Fibroblast of lung (primary cell): ENCODE data around the gene NT5DC3. TPM values are rescaled to one million over a fixed set of nuclear protein-coding genes. Genes with fewer than 3 reads are reported as not detected.

Experiments
- DNase-seq, 2 donors: peaks; one replicate each; pipeline versions ENCODE4 v3.0.0 to v3.0.0-alpha.2; 2010; ENCODE audit warnings: low read depth in 2 of 2
- H2AFZ ChIP-seq: 2 replicates; pipeline ENCODE4 v1.5.1; 2012; ENCODE audit warnings: low read length, control low read depth, inconsistent platforms
- H3K27ac ChIP-seq: 2 replicates; pipeline ENCODE4 v1.5.1; 2011; ENCODE audit warnings: low read length, control low read depth; ENCODE audit not compliant: insufficient read depth
- H3K27me3 ChIP-seq: 2 replicates; pipeline ENCODE4 v1.5.1; 2011; ENCODE audit warnings: mild to moderate bottlenecking, low read length; ENCODE audit not compliant: control insufficient read depth, insufficient read depth
- H3K36me3 ChIP-seq: 2 replicates; pipeline ENCODE4 v1.5.1; 2011; ENCODE audit warnings: low read length; ENCODE audit not compliant: control insufficient read depth, insufficient read depth
- H3K4me1 ChIP-seq: 2 replicates; pipeline ENCODE4 v1.5.1; 2011; ENCODE audit warnings: low read length; ENCODE audit not compliant: control insufficient read depth, insufficient read depth; ENCODE audit errors: extremely low read depth
- H3K4me2 ChIP-seq: 2 replicates; pipeline ENCODE4 v1.5.1; 2011; ENCODE audit warnings: low read length, control low read depth; ENCODE audit not compliant: insufficient read depth; ENCODE audit errors: extremely low read depth
- H3K4me3 ChIP-seq, 4 experiments: fragments of 200-600 bp in 1 of 4; sonication (generic) in 1 of 4; replicated peaks in 1 of 4; 2 replicates each; pipeline ENCODE4 v1.5.1; 2011 to 2016; ENCODE audit warnings: low read length in 4 of 4, low read depth in 3 of 4, mild to moderate bottlenecking in 3 of 4, control low read depth in 2 of 4, inconsistent platforms in 1 of 4, mixed read lengths in 1 of 4; ENCODE audit not compliant: insufficient read depth in 1 of 4; ENCODE audit errors: control extremely low read depth in 1 of 4
- H3K79me2 ChIP-seq: 2 replicates; pipeline ENCODE4 v1.5.1; 2012; ENCODE audit warnings: mild to moderate bottlenecking, low read length, inconsistent platforms; ENCODE audit not compliant: control insufficient read depth, insufficient read depth
- H3K9ac ChIP-seq: 2 replicates; pipeline ENCODE4 v1.5.1; 2011; ENCODE audit warnings: mild to moderate bottlenecking, low read length, control low read depth; ENCODE audit not compliant: insufficient read depth
- H3K9me3 ChIP-seq: 2 replicates; pipeline ENCODE4 v1.5.1; 2012; ENCODE audit warnings: low read depth, low read length; ENCODE audit not compliant: control insufficient read depth, insufficient read depth
- H4K20me1 ChIP-seq: 2 replicates; pipeline ENCODE4 v1.5.1; 2011; ENCODE audit warnings: low read length; ENCODE audit not compliant: control insufficient read depth, insufficient read depth; ENCODE audit errors: extremely low read depth
- EZH2 ChIP-seq: IDR thresholded peaks from 2 replicates; pipeline ENCODE4 v1.5.1; 2012; ENCODE audit warnings: low read length, control low read depth, mild to moderate bottlenecking; ENCODE audit errors: missing control alignments
- polyA plus RNA-seq, 2 donors: library from polyadenylated mRNA; depleted of rRNA in 1 of 2; stranded (reverse) in 1 of 2; unstranded in 1 of 2; fragments of >200 nt; gene quantifications; 2 replicates each; pipeline ENCODE4 v1.2.1, GENCODE V29; 2011 to 2012; ENCODE audit warnings: missing spikeins in 1 of 2
- total RNA-seq: library from RNA; depleted of rRNA; stranded (reverse); fragments of >200 nt; gene quantifications from 2 replicates; pipeline ENCODE4 v1.2.1, GENCODE V29; 2014
- TF ChIP-seq, protein P1 (sequence below), 2 donors: IDR thresholded peaks in 1 of 2; conservative IDR thresholded peaks in 1 of 2; 1 replicate in 1 of 2; 2 replicates in 1 of 2; pipeline ENCODE4 v1.5.1; 2011 to 2012; ENCODE audit warnings: low read length in 2 of 2, control low read depth in 1 of 2, inconsistent platforms in 1 of 2, low read depth in 1 of 2, mild to moderate bottlenecking in 1 of 2

NT5DC3 gene
- total and polyA plus RNA-seq, 2 donors (not counting 1 experiment from before 2014, with no cell fraction given), result 4.1 to 10.4 TPM

DNA sequence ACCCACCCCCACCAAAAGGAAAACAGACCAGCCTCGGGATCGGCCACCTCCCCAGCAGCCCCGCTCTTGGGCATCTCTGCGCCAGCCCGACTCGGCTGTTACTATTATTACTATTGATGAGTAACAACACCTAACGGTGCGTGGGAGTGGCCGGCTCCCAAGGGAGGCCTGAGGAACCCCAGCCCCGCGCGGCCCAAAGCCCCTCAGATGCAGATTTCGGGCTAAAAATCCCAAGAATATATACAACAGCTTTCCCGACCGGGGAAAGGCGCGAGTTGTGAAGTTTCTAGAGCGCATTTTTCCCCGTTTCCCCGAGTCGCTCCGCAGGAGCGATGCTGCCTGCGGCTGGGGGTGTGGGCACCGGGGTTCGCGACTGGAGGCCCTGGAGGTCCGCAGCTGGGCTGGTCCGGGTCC, 565 bp downstream of the NT5DC3 start:
- peak overlapping the region; percentile 70 to 87 (median 74) for H3K4me3 ChIP-seq
- H3K27ac ChIP-seq, result peak overlapping the region; percentile 44
- peaks cover 31% of the 10 kb centered on the region for H3K79me2 ChIP-seq

DNA sequence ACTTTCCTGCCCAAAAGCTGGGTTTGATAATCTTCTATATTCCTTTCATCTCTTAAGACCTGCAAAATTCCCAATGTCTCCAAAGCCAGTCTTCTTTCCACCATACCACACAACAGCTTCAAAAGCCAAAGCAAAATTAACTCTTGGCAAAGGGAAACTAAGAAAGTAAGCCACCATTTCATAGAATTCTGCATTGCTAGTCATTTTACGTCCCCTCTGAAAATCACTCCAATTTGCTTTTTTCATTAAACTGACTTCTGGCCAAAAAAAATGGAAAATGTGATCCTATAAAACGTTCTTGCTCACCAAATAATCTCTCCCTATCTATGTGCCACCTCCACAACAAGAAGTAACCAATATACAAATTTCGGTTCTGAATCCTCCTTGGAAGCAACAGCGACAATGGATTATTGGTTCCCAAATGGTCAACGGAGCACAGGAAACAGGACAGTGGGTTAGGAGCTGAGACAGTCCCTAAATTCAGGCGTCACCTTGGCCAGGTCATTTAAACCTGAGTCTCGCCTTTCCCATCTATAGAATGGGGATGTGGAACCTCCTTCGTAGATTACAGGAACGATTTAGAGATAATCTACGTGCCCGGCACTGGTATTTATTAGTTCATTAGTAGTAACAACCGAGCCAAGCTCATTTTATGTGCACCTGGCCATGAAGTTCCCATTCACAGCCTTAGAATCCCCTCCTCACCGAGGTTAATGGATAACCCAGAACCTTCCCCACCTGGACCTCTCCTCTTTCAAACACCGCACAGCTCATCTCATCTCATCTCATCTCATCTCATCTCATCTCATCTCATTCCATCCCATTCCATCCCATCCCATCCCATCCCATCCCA, 1.2 kb downstream of the NT5DC3 start:
- Histone ChIP-seq H3K27ac (peak overlapping the region; percentile 44), H3K9ac (peak overlapping the region; percentile 27)

More for the DNA sequence above, 565 bp downstream of the NT5DC3 start:
- no peaks in the 10 kb centered on the region for H4K20me1 ChIP-seq
- peak overlapping the region; percentile 75 for H3K9ac ChIP-seq
- peak in 1 of 2 donors; percentile 45 for DNase-seq
- no peaks in the 10 kb centered on the region for H3K27me3 ChIP-seq
- peak overlapping the region; percentile 24 for H2AFZ ChIP-seq
- H3K4me2 ChIP-seq, result peak overlapping the region; percentile 83
- no peaks in the 10 kb centered on the region for H3K9me3 ChIP-seq
- peaks cover 3% of the 10 kb centered on the region for H3K4me1 ChIP-seq
- TF ChIP-seq EZH2, result no peak
- TF ChIP-seq, protein P1, sequence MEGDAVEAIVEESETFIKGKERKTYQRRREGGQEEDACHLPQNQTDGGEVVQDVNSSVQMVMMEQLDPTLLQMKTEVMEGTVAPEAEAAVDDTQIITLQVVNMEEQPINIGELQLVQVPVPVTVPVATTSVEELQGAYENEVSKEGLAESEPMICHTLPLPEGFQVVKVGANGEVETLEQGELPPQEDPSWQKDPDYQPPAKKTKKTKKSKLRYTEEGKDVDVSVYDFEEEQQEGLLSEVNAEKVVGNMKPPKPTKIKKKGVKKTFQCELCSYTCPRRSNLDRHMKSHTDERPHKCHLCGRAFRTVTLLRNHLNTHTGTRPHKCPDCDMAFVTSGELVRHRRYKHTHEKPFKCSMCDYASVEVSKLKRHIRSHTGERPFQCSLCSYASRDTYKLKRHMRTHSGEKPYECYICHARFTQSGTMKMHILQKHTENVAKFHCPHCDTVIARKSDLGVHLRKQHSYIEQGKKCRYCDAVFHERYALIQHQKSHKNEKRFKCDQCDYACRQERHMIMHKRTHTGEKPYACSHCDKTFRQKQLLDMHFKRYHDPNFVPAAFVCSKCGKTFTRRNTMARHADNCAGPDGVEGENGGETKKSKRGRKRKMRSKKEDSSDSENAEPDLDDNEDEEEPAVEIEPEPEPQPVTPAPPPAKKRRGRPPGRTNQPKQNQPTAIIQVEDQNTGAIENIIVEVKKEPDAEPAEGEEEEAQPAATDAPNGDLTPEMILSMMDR (conservative IDR thresholded peaks at IDR 0.05 in 1 of 2, IDR thresholded peaks at IDR 0.05 in 1 of 2; ENCODE audit: low read depth in 1 of 2, low read length in 2 of 2), result no peak
- no peaks in the 10 kb centered on the region for H3K36me3 ChIP-seq

DNA sequence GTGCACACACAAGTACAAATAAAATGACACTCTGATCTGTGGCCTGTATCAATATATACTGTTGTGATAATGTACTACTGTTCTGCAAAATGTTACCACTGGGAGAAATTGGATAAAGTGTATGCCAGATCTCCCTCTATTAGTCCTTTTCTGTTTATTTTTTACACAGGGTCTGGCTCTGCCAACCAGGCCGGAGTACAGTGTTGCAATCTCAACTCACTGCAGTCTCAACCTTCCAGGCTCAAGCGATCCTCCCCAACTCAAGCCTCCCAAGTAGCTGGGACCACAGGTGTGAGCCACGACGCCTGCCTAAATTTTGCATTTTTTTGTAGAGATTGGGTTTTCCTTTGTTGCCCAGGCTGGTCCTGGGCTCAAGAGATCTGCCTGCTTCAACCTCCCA, 1.9 kb downstream of the NT5DC3 start:
- peak overlapping the region in 2 of 4 experiments; percentile 6 to 70 for H3K4me3 ChIP-seq
- no peak overlapping the region for H2AFZ ChIP-seq
- H3K27me3 ChIP-seq, result no peaks in the 10 kb centered on the region
- H3K4me2 ChIP-seq, result peak overlapping the region; percentile 83
- no peak overlapping the region for H3K9ac ChIP-seq
- no peak for TF ChIP-seq EZH2
- TF ChIP-seq, protein P1 (conservative IDR thresholded peaks at IDR 0.05 in 1 of 2, IDR thresholded peaks at IDR 0.05 in 1 of 2; ENCODE audit: low read depth in 1 of 2, low read length in 2 of 2), result no peak
- peak in 1 of 2 donors; percentile 58 for DNase-seq
- H4K20me1 ChIP-seq, result no peaks in the 10 kb centered on the region
- peaks cover 34% of the 10 kb centered on the region for H3K79me2 ChIP-seq
- H3K27ac ChIP-seq, result no peak overlapping the region
- H3K36me3 ChIP-seq, result no peaks in the 10 kb centered on the region
- peaks cover 3% of the 10 kb centered on the region for H3K4me1 ChIP-seq
- no peaks in the 10 kb centered on the region for H3K9me3 ChIP-seq

More for the DNA sequence above, 1.2 kb downstream of the NT5DC3 start:
- Histone ChIP-seq H3K4me3 (peak overlapping the region; percentile 70 to 87 (median 74)), H3K27me3 (no peaks in the 10 kb centered on the region), H2AFZ (no peak overlapping the region), H3K79me2 (peaks cover 33% of the 10 kb centered on the region), H4K20me1 (no peaks in the 10 kb centered on the region), H3K9me3 (no peaks in the 10 kb centered on the region), H3K4me1 (peaks cover 3% of the 10 kb centered on the region), H3K4me2 (peak overlapping the region; percentile 83), H3K36me3 (no peaks in the 10 kb centered on the region)
- TF ChIP-seq EZH2, result no peak
- TF ChIP-seq, protein P1 (conservative IDR thresholded peaks at IDR 0.05 in 1 of 2, IDR thresholded peaks at IDR 0.05 in 1 of 2; ENCODE audit: low read depth in 1 of 2, low read length in 2 of 2), result no peak
- no peak for DNase-seq
